MM.1S (cell line): ENCODE measurements around the gene OR10H2.
"Not testable (repeated sequence)": the region's sequence is repeated elsewhere in the genome, so short reads cannot be mapped to it uniquely, and the experiment has no call there.

Experiments used
- DNase-seq: peaks from one replicate; pipeline ENCODE4 v3.0.0-alpha.2; 2015
- H2AFZ ChIP-seq: fragments of 300-600 bp; sonication (generic); 2 replicates; pipeline ENCODE4 v1.6.0; 2016; ENCODE audit warnings: antibody characterized with exemption, low read length
- H3F3A ChIP-seq: fragments of 300-600 bp; sonication (generic); 2 replicates; pipeline ENCODE4 v1.6.1; 2016; ENCODE audit warnings: mild to moderate bottlenecking, antibody characterized with exemption, low read length, moderate library complexity, mixed read lengths; ENCODE audit not compliant: insufficient read depth
- H3K27ac ChIP-seq: fragments of 300-600 bp; sonication (generic); 2 replicates; pipeline ENCODE4 v1.5.1; 2016; ENCODE audit warnings: mild to moderate bottlenecking, low read length
- H3K27me3 ChIP-seq: fragments of 300-600 bp; sonication (generic); replicated peaks from 2 replicates; pipeline ENCODE4 v1.6.0; 2016; ENCODE audit warnings: low read length; ENCODE audit not compliant: insufficient read depth
- H3K36me3 ChIP-seq: fragments of 300-600 bp; sonication (generic); replicated peaks from 2 replicates; pipeline ENCODE4 v1.6.1; 2016; ENCODE audit warnings: mild to moderate bottlenecking, low read length, mixed read lengths; ENCODE audit not compliant: insufficient read depth
- H3K4me1 ChIP-seq: fragments of 300-600 bp; sonication (generic); 2 replicates; pipeline ENCODE4 v1.6.1; 2016; ENCODE audit warnings: low read length, mixed read lengths
- H3K4me2 ChIP-seq: fragments of 300-600 bp; sonication (generic); 2 replicates; pipeline ENCODE4 v1.6.0; 2016; ENCODE audit warnings: low read depth, low read length
- H3K4me3 ChIP-seq: fragments of 300-600 bp; sonication (generic); 2 replicates; pipeline ENCODE4 v1.5.1; 2016; ENCODE audit warnings: low read length, mixed read lengths
- H3K79me2 ChIP-seq: fragments of 300-600 bp; sonication (generic); 2 replicates; pipeline ENCODE4 v1.6.1; 2016; ENCODE audit warnings: mixed run types, low read length, mixed read lengths
- H3K9ac ChIP-seq: fragments of 300-600 bp; sonication (generic); 2 replicates; pipeline ENCODE4 v1.6.1; 2016; ENCODE audit warnings: low read length, mixed read lengths
- H3K9me2 ChIP-seq: fragments of 300-600 bp; sonication (generic); replicated peaks from 2 replicates; pipeline ENCODE4 v1.6.1; 2016; ENCODE audit warnings: mild to moderate bottlenecking, low read length, mixed read lengths; ENCODE audit not compliant: insufficient read depth
- H3K9me3 ChIP-seq: fragments of 300-600 bp; sonication (generic); replicated peaks from 2 replicates; pipeline ENCODE4 v1.6.1; 2016; ENCODE audit warnings: mild to moderate bottlenecking, low read length, mixed read lengths; ENCODE audit not compliant: insufficient read depth
- H4K20me1 ChIP-seq: fragments of 300-600 bp; sonication (generic); 2 replicates; pipeline ENCODE4 v1.6.1; 2016; ENCODE audit warnings: mild to moderate bottlenecking, low read length, moderate library complexity, mixed read lengths; ENCODE audit not compliant: insufficient read depth
- EZH2 ChIP-seq: fragments of 300-600 bp; sonication (generic); optimal IDR thresholded peaks from 2 replicates; pipeline ENCODE3; 2017; ENCODE audit warnings: low read depth, mild to moderate bottlenecking, antibody characterized with exemption, low read length, mixed read lengths
- EZH2phosphoT487 ChIP-seq: fragments of 300-600 bp; sonication (generic); IDR thresholded peaks from 2 replicates; pipeline ENCODE4 v1.6.1; 2018; ENCODE audit warnings: antibody characterized with exemption, low read length
- TF ChIP-seq, protein P1 (sequence below): fragments of 300-600 bp; sonication (generic); IDR thresholded peaks from 2 replicates; pipeline ENCODE4 v1.5.1; 2016; ENCODE audit warnings: antibody characterized with exemption, low read length, mixed read lengths

Gene OR10H2

DNA sequence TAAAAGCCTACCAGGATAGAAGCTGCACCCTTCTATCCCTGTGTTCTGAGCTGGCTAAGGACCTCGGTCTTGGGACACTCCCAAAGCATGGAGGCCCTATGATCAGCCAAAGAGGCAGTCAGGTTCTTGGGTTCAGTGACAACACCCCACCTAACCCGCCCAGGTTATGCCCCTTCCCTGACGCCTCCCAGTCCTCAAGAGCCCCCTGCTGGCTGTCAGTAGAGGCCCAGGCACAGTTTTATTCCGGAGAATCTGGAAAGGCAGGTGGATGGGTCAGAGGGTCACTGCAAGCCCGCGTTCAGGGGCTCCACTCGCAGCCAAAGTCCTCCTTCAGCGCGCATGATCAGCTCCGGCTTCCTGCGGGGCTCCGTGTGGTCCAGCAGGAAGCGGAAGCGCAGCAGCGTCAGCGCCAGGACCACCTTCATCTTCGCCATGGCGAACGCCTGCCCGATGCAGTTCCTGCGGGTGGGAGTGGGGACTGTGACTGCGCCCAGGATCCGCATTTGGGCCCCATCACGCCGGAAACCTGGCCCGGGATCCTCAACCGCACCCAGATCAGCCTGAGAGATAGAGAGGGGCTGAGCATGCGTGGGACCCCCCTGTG is 32.2 kb downstream of the OR10H2 start:
- Histone ChIP-seq H3K36me3 (no peaks in the 10 kb centered on the region), H3K79me2 (no peaks in the 10 kb centered on the region), H3K9me2 (no peaks in the 10 kb centered on the region), H3K4me2 (no peak overlapping the region), H2AFZ (no peak overlapping the region), H3K27me3 (peaks cover 99% of the 10 kb centered on the region), H3K4me1 (no peaks in the 10 kb centered on the region), H4K20me1 (no peaks in the 10 kb centered on the region), H3F3A (no peaks in the 10 kb centered on the region), H3K4me3 (no peak overlapping the region), H3K9ac (no peak overlapping the region), H3K9me3 (no peaks in the 10 kb centered on the region), H3K27ac (no peak overlapping the region)
- DNase-seq = no peak
- TF ChIP-seq EZH2 = no peak
- TF ChIP-seq, protein P1, sequence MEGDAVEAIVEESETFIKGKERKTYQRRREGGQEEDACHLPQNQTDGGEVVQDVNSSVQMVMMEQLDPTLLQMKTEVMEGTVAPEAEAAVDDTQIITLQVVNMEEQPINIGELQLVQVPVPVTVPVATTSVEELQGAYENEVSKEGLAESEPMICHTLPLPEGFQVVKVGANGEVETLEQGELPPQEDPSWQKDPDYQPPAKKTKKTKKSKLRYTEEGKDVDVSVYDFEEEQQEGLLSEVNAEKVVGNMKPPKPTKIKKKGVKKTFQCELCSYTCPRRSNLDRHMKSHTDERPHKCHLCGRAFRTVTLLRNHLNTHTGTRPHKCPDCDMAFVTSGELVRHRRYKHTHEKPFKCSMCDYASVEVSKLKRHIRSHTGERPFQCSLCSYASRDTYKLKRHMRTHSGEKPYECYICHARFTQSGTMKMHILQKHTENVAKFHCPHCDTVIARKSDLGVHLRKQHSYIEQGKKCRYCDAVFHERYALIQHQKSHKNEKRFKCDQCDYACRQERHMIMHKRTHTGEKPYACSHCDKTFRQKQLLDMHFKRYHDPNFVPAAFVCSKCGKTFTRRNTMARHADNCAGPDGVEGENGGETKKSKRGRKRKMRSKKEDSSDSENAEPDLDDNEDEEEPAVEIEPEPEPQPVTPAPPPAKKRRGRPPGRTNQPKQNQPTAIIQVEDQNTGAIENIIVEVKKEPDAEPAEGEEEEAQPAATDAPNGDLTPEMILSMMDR = peak; percentile 16; the same call in 1 of the 2 replicates
- no peak for TF ChIP-seq EZH2phosphoT487

DNA sequence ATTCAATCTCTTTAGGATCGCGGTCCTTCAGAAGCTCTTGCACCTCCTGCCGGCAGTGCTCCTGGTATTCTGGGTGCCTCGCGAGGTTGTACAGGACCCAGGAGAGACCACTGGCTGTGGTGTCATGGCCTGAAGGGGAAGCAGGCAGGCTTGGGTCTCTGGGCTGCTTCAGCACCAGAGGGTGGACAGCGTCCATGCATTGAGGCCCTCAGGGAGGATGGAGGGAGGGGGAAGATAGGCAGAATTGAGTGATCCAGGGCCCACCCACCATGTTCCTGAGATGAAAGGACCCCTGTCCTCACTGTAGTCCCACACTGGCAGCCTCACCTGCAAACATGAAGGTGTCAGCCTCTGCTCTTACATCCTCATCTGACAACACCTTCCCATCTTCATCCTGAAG is 41.8 kb downstream of the OR10H2 start:
- no peak for DNase-seq
- Histone ChIP-seq H3K36me3 (no peaks in the 10 kb centered on the region), H3K4me2 (no peak overlapping the region), H3F3A (no peaks in the 10 kb centered on the region), H3K9me3 (no peaks in the 10 kb centered on the region), H3K4me3 (no peak overlapping the region), H3K9ac (no peak overlapping the region), H3K79me2 (no peaks in the 10 kb centered on the region), H3K27ac (no peak overlapping the region), H4K20me1 (no peaks in the 10 kb centered on the region), H3K9me2 (no peaks in the 10 kb centered on the region), H3K27me3 (peaks cover 55% of the 10 kb centered on the region), H3K4me1 (no peaks in the 10 kb centered on the region), H2AFZ (no peak overlapping the region)
- no peak for TF ChIP-seq EZH2phosphoT487
- TF ChIP-seq EZH2 = no peak
- TF ChIP-seq, protein P1 = no peak

GRCh38 chr19:15774159-15774558 is 46.3 kb downstream of the OR10H2 start:
- not testable (repeated sequence) for H2AFZ ChIP-seq, H3K9ac ChIP-seq, H3K27ac ChIP-seq, H3K4me1 ChIP-seq, H4K20me1 ChIP-seq, H3K9me3 ChIP-seq, H3K36me3 ChIP-seq, H3K4me3 ChIP-seq, H3K79me2 ChIP-seq, H3K9me2 ChIP-seq, DNase-seq, H3F3A ChIP-seq, H3K4me2 ChIP-seq
- H3K27me3 ChIP-seq = peaks cover 41% of the 10 kb centered on the region

DNA sequence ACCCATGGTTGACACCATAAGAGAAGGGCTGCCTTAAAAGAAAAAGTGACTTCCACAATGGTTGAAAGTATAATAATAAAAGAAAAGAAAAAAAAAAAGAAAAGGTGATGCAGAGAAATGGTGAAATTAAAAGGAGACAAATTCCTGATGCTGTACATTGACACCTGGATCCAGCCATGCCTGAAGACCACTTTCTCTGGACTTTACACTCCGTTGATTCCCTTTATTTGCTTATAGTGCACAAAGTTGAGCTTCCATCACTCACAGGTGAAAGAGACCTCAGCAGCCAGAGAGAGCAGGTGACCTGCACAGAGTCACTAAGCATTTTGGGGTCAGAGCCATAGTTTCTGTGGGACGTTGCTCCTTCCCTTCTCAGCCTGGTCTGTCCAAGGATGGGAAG is 47.4 kb downstream of the OR10H2 start:
- Histone ChIP-seq H3F3A (no peaks in the 10 kb centered on the region), H3K9ac (no peak overlapping the region), H4K20me1 (no peaks in the 10 kb centered on the region), H3K4me1 (no peaks in the 10 kb centered on the region), H3K27ac (no peak overlapping the region), H3K9me2 (no peaks in the 10 kb centered on the region), H3K36me3 (no peaks in the 10 kb centered on the region), H3K9me3 (no peaks in the 10 kb centered on the region), H3K4me2 (no peak overlapping the region), H2AFZ (no peak overlapping the region), H3K27me3 (peaks cover 34% of the 10 kb centered on the region), H3K4me3 (no peak overlapping the region), H3K79me2 (no peaks in the 10 kb centered on the region)
- no peak for DNase-seq
- TF ChIP-seq, protein P1 = no peak
- TF ChIP-seq EZH2phosphoT487 (no peak), EZH2 (no peak)
